HEK293T (cell line): ENCODE measurements around the gene MTMR3.

ENCODE experiments used
- CTCF ChIA-PET: fragments of 350-600 bp; formaldehyde crosslinking; extraction: SDS; loops from one replicate; lab custom pipeline; 2021; ENCODE audit warnings: antibody characterized with exemption, inconsistent platforms; lab: Yijun Ruan, JAX
- POLR2A ChIA-PET: fragments of 350-600 bp; formaldehyde crosslinking; extraction: SDS; loops from one replicate; lab custom pipeline; 2020; ENCODE audit warnings: antibody characterized with exemption, inconsistent platforms; lab: Yijun Ruan, JAX
- DNase-seq: peaks from one replicate; pipeline ENCODE4 v3.0.0; 2012; ENCODE audit warnings: mixed read lengths; ENCODE audit errors: extremely low spot score
- ARNT ChIP-seq: fragments of 450-650 bp; IDR thresholded peaks from 2 replicates; pipeline ENCODE4 v1.6.1; 2017; ENCODE audit warnings: mild to moderate bottlenecking
- BHLHE40 ChIP-seq: fragments of 450-650 bp; IDR thresholded peaks from 2 replicates; pipeline ENCODE4 v1.6.1; 2016; ENCODE audit warnings: mild to moderate bottlenecking, moderate library complexity, borderline replicate concordance
- CTBP1 ChIP-seq: fragments of 450-650 bp; IDR thresholded peaks from 2 replicates; pipeline ENCODE4 v1.6.1; 2016; ENCODE audit warnings: borderline replicate concordance
- ELF4 ChIP-seq: fragments of 450-650 bp; IDR thresholded peaks from 2 replicates; pipeline ENCODE4 v1.6.1; 2017; ENCODE audit warnings: antibody characterized with exemption
- FOXA1 ChIP-seq: fragments of 450-650 bp; IDR thresholded peaks from 2 replicates; pipeline ENCODE4 v1.6.1; 2016; ENCODE audit warnings: mild to moderate bottlenecking
- FOXK2 ChIP-seq: fragments of 450-650 bp; IDR thresholded peaks from 2 replicates; pipeline ENCODE4 v1.6.1; 2016; ENCODE audit warnings: mild to moderate bottlenecking
- FOXM1 ChIP-seq: fragments of 450-650 bp; IDR thresholded peaks from 2 replicates; pipeline ENCODE4 v1.6.1; 2017; ENCODE audit warnings: mild to moderate bottlenecking, borderline replicate concordance
- HDGF ChIP-seq: fragments of 450-650 bp; IDR thresholded peaks from 2 replicates; pipeline ENCODE4 v1.6.1; 2017; ENCODE audit warnings: antibody characterized with exemption, borderline replicate concordance
- L3MBTL2 ChIP-seq: fragments of 450-650 bp; conservative IDR thresholded peaks from 2 replicates; pipeline ENCODE4 v1.6.1; 2016; ENCODE audit warnings: mild to moderate bottlenecking
- LEF1 ChIP-seq: fragments of 450-650 bp; IDR thresholded peaks from 2 replicates; pipeline ENCODE4 v1.6.1; 2017; ENCODE audit warnings: mild to moderate bottlenecking, borderline replicate concordance
- NFRKB ChIP-seq: fragments of 450-650 bp; IDR thresholded peaks from 2 replicates; pipeline ENCODE4 v1.6.1; 2016; ENCODE audit warnings: mild to moderate bottlenecking, moderate library complexity
- PKNOX1 ChIP-seq: fragments of 450-650 bp; IDR thresholded peaks from 2 replicates; pipeline ENCODE4 v1.6.1; 2016
- SP1 ChIP-seq: fragments of 450-650 bp; IDR thresholded peaks from 2 replicates; pipeline ENCODE4 v1.6.1; 2017
- SUZ12 ChIP-seq: fragments of 450-650 bp; IDR thresholded peaks from 2 replicates; pipeline ENCODE4 v1.6.1; 2016; ENCODE audit warnings: mild to moderate bottlenecking
- TARDBP ChIP-seq: fragments of 450-650 bp; IDR thresholded peaks from 2 replicates; pipeline ENCODE4 v1.6.1; 2016
- ZNF384 ChIP-seq: fragments of 450-650 bp; IDR thresholded peaks from 2 replicates; pipeline ENCODE4 v1.6.1; 2016

MTMR3 gene

GRCh38 chr22:29937940-29938693 lies 55.1 kb downstream of the MTMR3 start:
- ChIA-PET CTCF (interaction anchor here (1.2 kb wide), 1 partner anchor 17 kb away, joined by 5 read pairs; no protein-coding TSS in a partner anchor), POLR2A (interaction anchor here (1.3 kb wide), 1 partner anchor 30 kb away, joined by 4 read pairs; no protein-coding TSS in a partner anchor)
- DNase-seq = no peak

GRCh38 chr22:29940526-29940925 lies 57.6 kb downstream of the MTMR3 start:
- ChIA-PET CTCF (no interaction called here), POLR2A (no interaction called here)
- no peak for DNase-seq
- TF ChIP-seq BHLHE40 (no peak), FOXM1 (no peak), NFRKB (no peak), PKNOX1 (no peak), LEF1 (no peak), CTBP1 (no peak), ARNT (no peak), ZNF384 (no peak), HDGF (no peak)

More at GRCh38 chr22:29937940-29938693, 55.1 kb downstream of the MTMR3 start:
- TF ChIP-seq ELF4 (no peak), TARDBP (no peak), ARNT (no peak), FOXA1 (no peak), SUZ12 (no peak), HDGF (no peak), CTBP1 (no peak), L3MBTL2 (no peak), BHLHE40 (no peak), FOXK2 (no peak), SP1 (no peak), PKNOX1 (no peak)

GRCh38 chr22:29944339-29944738 lies 61.4 kb downstream of the MTMR3 start:
- no peak for DNase-seq
- CTCF ChIA-PET = no interaction called here
- POLR2A ChIA-PET = no interaction called here
- no peak for TF ChIP-seq HDGF

- TF ChIP-seq CTBP1 = no peak
- no peak for TF ChIP-seq L3MBTL2
- TF ChIP-seq SUZ12 = no peak
- TF ChIP-seq NFRKB = no peak
- TF ChIP-seq FOXM1 = no peak
- CTCF ChIA-PET = no interaction called here
- POLR2A ChIA-PET = no interaction called here
- DNase-seq = no peak
Observed at GRCh38 chr22:29945435-29945834, 62.5 kb downstream of the MTMR3 start.

GRCh38 chr22:29946220-29946619 lies 63.2 kb downstream of the MTMR3 start:
- POLR2A ChIA-PET = no interaction called here
- CTCF ChIA-PET = interaction anchor here (0.6 kb wide), 1 partner anchor 839 kb away, joined by 3 read pairs; no protein-coding TSS in a partner anchor

GRCh38 chr22:29947410-29948384 lies 64.7 kb downstream of the MTMR3 start:
- POLR2A ChIA-PET = interaction anchor here (1.2 kb wide), 1 partner anchor 64 kb away, joined by 4 read pairs; the partner anchor contains the start of gene MTMR3
- CTCF ChIA-PET = interaction anchor here (1.1 kb wide), 1 partner anchor 312 kb away, joined by 3 read pairs; no protein-coding TSS in a partner anchor
- no peak for TF ChIP-seq ARNT
- TF ChIP-seq NFRKB = no peak
- TF ChIP-seq LEF1 = no peak
- TF ChIP-seq FOXA1 = no peak
- TF ChIP-seq ELF4 = no peak
- no peak for TF ChIP-seq ZNF384
- TF ChIP-seq CTBP1 = no peak
- no peak for DNase-seq

More at GRCh38 chr22:29946220-29946619, 63.2 kb downstream of the MTMR3 start:
- no peak for DNase-seq
- TF ChIP-seq TARDBP (no peak), ARNT (no peak), FOXM1 (no peak), SUZ12 (no peak)
